HG02973 (cell line): ENCODE data around the gene FARP2.
"Not testable (repeated sequence)": the region's sequence is repeated elsewhere in the genome, so short reads cannot be mapped to it uniquely, and the experiment has no call there.

ENCODE experiments used
- ATAC-seq: cut with Tn5 transposase; IDR thresholded peaks from one replicate; pipeline ENCODE4 v1.9.1; 2021; ENCODE audit warnings: moderate library complexity; ENCODE audit not compliant: unreplicated experiment

FARP2 gene

GRCh38 chr2:241355983-241356870 is at the start of gene FARP2:
Gene FARP2 (plus strand): TSS chr2:241356285. CDS start chr2:241373108, 16,823 bp downstream.
- ATAC-seq = peak; percentile 78

GRCh38 chr2:241307055-241307454 is 49.0 kb upstream of the FARP2 start:
- no peak for ATAC-seq

DNA sequence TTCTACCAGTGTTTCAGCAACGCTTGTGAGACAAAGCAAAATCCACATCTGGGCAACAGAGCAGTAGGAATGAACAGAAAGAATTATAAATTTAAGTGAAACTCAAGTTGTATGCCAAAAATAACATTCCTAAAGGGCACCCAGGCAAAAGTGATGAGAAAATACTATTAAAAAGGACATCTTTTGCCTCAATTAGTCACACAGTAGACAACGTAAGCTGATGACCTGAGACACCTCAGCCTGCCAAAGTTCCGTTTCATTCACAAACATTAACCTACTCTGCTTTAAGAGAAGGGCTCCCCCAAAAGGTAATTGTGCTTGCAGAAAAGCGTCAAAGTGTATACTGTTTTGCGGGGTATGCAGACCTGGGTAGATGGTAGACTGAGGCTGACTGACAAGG is 47.8 kb upstream of the FARP2 start:
- no peak for ATAC-seq

DNA sequence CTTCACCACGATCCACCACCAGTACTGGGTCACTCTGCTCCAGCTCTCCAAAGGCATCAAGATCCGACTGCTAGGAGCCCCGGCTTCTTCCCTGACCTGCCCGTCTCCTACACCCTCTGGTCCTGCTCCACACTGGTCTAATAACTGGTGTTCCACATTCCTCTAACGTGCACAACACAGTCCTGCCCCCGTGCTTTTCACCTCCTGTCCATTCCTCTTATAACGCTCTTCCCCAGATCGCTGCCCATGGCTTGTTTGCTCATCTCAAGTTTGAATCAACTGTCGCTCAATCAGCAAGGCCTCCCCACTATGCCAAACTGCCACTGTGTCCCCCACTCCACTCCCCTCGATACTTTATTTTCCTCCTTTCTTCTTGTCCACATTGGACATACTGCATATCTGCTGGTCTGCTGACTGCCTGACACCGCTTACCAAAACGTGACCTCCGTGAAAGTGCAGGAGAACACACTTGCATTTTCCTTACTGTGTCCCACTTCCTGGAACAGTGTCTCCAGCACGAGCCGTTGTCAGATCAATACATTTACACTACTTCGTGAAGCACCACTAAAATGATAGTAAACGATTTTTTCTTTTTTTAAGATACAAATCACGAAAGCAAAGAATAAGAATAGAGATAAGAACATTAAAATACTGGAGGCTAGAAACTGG is 47.1 kb upstream of the FARP2 start:
- ATAC-seq = no peak

DNA sequence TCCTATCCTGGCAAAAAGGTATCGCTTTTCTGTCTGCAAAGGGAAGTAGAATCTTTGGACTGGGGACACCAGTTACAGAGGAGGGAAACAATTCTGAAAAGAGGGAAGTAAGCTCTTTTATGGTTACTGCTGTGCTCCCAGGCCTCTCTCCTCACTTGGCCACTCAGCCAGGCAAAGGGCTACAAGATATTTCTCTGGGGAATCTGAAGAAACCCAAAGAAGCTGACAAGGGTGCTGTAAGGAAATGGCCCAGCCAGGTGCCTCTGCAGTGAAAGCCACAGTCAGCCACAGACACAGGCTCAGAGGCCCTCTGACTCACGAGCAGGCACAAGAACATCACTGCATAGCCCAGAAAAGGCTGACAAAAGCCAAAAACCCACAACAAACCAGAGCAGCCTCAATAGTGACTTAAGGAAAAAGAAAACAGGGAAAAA is 46.4 kb upstream of the FARP2 start:
- ATAC-seq = no peak

DNA sequence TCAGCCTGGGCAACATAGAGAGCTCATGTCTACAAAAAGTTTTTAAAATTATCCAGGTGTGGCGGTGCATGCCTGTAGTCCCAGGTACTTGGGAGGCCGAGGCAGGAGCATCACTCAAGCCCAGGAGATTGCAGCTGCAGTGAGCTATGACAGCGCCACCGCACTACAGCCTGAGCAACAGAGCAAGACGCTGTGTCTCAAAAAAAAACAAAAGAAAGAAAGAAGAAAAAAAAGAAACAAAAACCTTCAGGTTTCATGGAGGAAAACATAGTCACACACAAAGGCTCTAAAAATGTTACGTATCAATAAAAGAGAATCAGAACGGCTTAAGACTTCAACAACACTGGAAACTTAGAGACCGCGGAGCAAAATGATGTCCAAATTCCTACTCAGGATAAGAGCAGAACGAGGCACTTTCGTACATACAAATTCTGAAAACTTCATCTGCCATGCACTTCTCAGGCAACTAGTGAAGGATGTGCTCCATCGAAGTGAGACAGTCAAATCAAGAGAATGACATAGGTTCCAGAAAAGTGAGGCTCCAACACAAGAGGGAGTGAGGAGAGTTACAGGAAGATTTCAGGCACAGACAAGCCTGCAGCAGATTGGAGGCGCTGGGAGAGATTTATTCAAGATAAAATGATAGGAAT is 45.0 kb upstream of the FARP2 start:
- no peak for ATAC-seq

GRCh38 chr2:241312082-241312481 is 44.0 kb upstream of the FARP2 start:
- no peak for ATAC-seq

GRCh38 chr2:241313543-241314095 is 42.5 kb upstream of the FARP2 start:
- no peak for ATAC-seq

GRCh38 chr2:241314226-241315092 is 41.6 kb upstream of the FARP2 start:
- peak; percentile 2 for ATAC-seq

- peak; percentile 58 for ATAC-seq
Measured at GRCh38 chr2:241315093-241315878, 40.8 kb upstream of the FARP2 start, which contains the start of gene HDLBP. Gene HDLBP (minus strand): TSS chr2:241315672. CDS start chr2:241266869, 48,803 bp downstream.

- ATAC-seq = peak; percentile 35
Measured at GRCh38 chr2:241315879-241316631, 40.0 kb upstream of the FARP2 start, which contains the start of gene SEPTIN2. Gene SEPTIN2 (plus strand): TSS chr2:241315925. CDS start chr2:241324233, 8,308 bp downstream.

- no peak for ATAC-seq
Measured at GRCh38 chr2:241316825-241317224, 39.3 kb upstream of the FARP2 start.

DNA sequence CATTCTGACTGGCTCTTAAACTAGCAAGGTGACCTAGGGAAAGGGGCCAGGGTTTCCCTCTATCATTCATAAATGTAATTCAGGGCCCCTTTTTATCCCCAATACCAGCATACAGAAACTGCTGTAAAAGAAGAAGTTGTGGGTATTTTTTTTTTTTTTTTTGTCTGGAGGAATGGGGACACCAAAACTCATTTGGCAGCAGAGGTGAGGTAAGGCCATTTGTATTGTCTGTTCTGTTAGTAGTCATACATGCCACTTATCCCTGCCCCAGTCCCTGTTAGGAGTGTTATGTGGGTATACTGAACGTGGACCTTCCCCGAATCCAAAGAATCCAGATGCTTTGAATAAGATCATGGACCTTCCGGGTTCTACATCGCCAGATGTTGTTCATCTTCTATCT is 38.7 kb upstream of the FARP2 start:
- no peak for ATAC-seq

DNA sequence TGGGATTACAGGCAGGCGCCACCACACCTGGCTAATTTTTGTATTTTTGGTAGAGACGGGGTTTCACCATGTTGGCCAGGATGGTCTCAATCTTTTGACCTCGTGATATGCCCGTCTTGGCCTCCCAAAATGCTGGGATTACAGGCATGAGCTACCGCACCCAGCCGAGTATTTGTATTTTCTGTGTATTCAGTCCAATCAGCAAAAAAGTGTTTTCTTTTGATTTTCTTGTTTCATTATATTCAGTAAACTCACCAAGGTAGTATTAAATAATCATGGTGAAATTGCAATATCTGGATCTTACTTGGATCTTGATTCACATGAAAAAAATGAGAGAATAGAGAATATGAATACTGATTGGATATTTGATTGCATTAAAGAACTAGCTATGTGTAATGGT is 37.3 kb upstream of the FARP2 start:
- not testable (repeated sequence) for ATAC-seq

GRCh38 chr2:241320394-241320793 is 35.7 kb upstream of the FARP2 start:
- no peak for ATAC-seq

DNA sequence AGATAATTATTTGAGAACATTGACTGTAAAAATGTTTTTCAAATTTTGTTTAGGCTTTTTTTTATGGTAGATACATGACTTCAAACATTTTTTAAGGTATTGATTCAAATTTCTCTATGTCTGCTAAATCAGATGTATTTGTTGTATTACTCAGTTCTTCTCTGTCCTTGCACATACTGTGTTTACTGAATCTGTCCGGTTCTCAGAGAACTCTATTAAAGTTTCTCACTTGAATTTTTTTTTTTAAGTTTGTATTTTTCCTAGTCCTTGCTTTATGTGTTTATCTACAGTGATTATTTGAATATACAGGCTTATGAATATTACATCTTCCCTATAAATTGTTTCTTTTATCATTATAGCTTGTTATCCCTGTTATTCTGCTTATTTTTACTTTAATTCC is 35.1 kb upstream of the FARP2 start:
- ATAC-seq = no peak

DNA sequence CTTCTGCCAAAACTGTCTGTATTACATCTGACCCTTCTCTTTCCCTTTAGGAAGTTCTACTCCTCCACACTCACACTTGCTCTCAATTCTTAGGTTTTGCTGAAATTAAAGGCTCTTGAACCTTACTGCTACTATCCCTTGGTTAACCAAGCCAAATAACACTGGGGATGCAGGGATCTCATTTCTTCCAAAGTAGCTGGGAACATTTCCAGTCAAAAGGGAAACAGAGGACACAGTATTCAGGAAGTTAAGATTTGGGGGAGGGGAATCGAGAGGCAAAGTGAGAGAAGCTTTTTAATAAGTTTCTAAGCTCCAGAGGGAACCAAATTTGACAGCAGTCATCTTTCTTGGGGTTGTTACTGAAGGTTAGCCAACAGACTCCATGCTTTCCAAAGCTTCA is 34.2 kb upstream of the FARP2 start:
- ATAC-seq = no peak

DNA sequence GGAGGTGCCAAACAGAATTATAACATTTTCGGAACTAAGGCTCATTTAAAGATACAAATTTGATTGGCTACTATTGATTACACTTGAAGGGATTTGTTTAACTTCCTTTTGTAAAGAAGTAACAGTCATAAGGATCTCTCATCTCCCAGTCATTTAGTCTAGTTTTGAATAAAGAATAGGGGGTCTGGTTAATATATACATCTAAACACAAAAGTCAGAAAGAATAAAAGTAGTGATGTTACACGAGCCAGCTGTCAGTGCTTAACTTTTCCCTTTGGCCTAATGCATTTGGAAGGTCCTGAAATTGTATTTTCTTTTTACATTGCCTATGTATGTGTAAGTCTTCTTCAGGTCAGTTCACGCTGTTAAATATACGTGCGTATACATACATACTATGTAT is 32.3 kb upstream of the FARP2 start:
- no peak for ATAC-seq

GRCh38 chr2:241324775-241325174 is 31.3 kb upstream of the FARP2 start:
- no peak for ATAC-seq
